ENCODE measurements around the gene DHRSX. TPM values are rescaled to one million over a fixed set of nuclear protein-coding genes. Genes with fewer than 3 reads are reported as not detected.

The DHRSX gene
- total and polyA plus RNA-seq, 9 of the 15 experiments (the other 6 are each of a cell fraction or from before 2014, with no cell fraction given) = 0.59 to 11.0 (median 6.2) TPM

GRCh38 chrX:2192584-2193272 lies 308.0 kb downstream of the DHRSX start:
- H3K9ac ChIP-seq (ENCODE audit: insufficient read depth in 1 of 2, low read depth in 2 of 2, low read length in 2 of 2) = peak overlapping the region in 1 of 2 experiments; percentile 45; a peak in 2 of 4 replicates
- H3K4me1 ChIP-seq (replicated peaks in 1 of 2; ENCODE audit: control insufficient read depth in 2 of 2, insufficient read depth in 2 of 2, low read length in 2 of 2) = peaks cover 5 to 13% of the 10 kb centered on the region in 2 experiments; a peak in 3 of 5 replicates
- H3K4me2 ChIP-seq (ENCODE audit: insufficient read depth, low read length) = no peak overlapping the region
- TF ChIP-seq BHLHE40 (IDR thresholded peaks at IDR 0.05; ENCODE audit: low read length) = no peak
- TF ChIP-seq ZFPM2 (CRISPR knock-in tag; IDR thresholded peaks at IDR 0.05) = no peak
- no peak for TF ChIP-seq NFIC (IDR thresholded peaks at IDR 0.05)
- peak; percentile 64; the same call in 1 of the 2 replicates for TF ChIP-seq ZBTB17 (CRISPR knock-in tag; IDR thresholded peaks at IDR 0.05)
- TF ChIP-seq, protein P1, sequence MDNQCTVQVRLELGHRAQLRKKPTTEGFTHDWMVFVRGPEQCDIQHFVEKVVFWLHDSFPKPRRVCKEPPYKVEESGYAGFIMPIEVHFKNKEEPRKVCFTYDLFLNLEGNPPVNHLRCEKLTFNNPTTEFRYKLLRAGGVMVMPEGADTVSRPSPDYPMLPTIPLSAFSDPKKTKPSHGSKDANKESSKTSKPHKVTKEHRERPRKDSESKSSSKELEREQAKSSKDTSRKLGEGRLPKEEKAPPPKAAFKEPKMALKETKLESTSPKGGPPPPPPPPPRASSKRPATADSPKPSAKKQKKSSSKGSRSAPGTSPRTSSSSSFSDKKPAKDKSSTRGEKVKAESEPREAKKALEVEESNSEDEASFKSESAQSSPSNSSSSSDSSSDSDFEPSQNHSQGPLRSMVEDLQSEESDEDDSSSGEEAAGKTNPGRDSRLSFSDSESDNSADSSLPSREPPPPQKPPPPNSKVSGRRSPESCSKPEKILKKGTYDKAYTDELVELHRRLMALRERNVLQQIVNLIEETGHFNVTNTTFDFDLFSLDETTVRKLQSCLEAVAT (IDR thresholded peaks at IDR 0.05) = peak in 1 of 2 experiments; percentile 67; a peak in 2 of 4 replicates
- no peak for TF ChIP-seq FIP1L1 (IDR thresholded peaks at IDR 0.05; ENCODE audit: low read depth, low read length, poor library complexity, severe bottlenecking)
- no peaks in the 10 kb centered on the region for H3K9me3 ChIP-seq (replicated peaks; ENCODE audit: control insufficient read depth, insufficient read depth, low read depth, low read length)
- CTCF ChIA-PET (ENCODE audit: low intra/inter-chr PET ratio) = no interaction called here
- H3K9me1 ChIP-seq (ENCODE audit: control insufficient read depth, insufficient read depth, low read length) = no peaks in the 10 kb centered on the region
- DNase-seq (ENCODE audit: extremely low read depth in 1 of 4, low spot score in 3 of 4) = peak in 1 of 4 experiments; percentile 23
- ATAC-seq = no peak
- FAIRE-seq = no peak
- H4K20me1 ChIP-seq (replicated peaks; ENCODE audit: control insufficient read depth, insufficient read depth, low read length) = no peaks in the 10 kb centered on the region
- H3K4me3 ChIP-seq = no peak overlapping the region
- POLR2A ChIA-PET = no interaction called here
- H3K27me3 ChIP-seq (ENCODE audit: control insufficient read depth in 2 of 2, insufficient read depth in 2 of 2, low read length in 2 of 2) = no peaks in the 10 kb centered on the region
- H3K27ac ChIP-seq (ENCODE audit: extremely low read depth, low read depth, low read length) = no peak overlapping the region
- no peaks in the 10 kb centered on the region for H3K36me3 ChIP-seq (ENCODE audit: control insufficient read depth, insufficient read depth, low read length)
- in situ Hi-C loops (cut with MboI) (no loop called here), intact Hi-C loops (cut with micrococcal nuclease) (no loop called here)
- BruUV-seq (replicated peaks) = no TSS peak
- H2AFZ ChIP-seq (ENCODE audit: low read depth, low read length) = no peak overlapping the region
- WGBS (ENCODE audit: insufficient coverage, low coverage, missing lambda C conversion rate) = 0% methylated on average over 5 of the region's 12 CpGs
- H3K79me2 ChIP-seq (ENCODE audit: control insufficient read depth, insufficient read depth, low read length) = no peaks in the 10 kb centered on the region
